ENCODE data around the gene GCSAML.

DNA sequence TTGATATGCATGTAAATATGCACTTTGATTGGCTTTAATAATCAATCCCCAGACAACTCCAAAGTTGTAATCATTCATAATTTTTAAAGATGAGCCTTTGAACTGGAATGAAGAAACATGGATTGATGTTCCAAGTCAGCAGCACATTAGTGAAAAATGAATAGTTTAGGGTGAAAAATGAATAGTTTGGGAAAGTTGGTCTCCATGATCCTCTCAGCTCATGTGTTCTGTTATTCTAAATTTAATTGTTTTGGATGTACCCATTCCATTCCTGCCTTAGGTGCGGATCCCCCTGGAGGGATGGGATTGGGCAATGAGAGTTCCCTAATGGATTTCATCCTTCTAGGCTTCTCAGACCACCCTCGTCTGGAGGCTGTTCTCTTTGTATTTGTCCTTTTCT, 56.4 kb downstream of the GCSAML start, which contains the start of gene OR2G3:
- TF ChIP-seq, protein P1, sequence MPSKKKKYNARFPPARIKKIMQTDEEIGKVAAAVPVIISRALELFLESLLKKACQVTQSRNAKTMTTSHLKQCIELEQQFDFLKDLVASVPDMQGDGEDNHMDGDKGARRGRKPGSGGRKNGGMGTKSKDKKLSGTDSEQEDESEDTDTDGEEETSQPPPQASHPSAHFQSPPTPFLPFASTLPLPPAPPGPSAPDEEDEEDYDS (CRISPR knock-in tag; IDR thresholded peaks at IDR 0.05): no peak
- TF ChIP-seq POLR2AphosphoS5 (IDR thresholded peaks at IDR 0.05; ENCODE audit: low read depth, low read length): no peak
- no peak for TF ChIP-seq TAF1 (CRISPR knock-in tag; IDR thresholded peaks at IDR 0.05)
- TF ChIP-seq, protein P2, sequence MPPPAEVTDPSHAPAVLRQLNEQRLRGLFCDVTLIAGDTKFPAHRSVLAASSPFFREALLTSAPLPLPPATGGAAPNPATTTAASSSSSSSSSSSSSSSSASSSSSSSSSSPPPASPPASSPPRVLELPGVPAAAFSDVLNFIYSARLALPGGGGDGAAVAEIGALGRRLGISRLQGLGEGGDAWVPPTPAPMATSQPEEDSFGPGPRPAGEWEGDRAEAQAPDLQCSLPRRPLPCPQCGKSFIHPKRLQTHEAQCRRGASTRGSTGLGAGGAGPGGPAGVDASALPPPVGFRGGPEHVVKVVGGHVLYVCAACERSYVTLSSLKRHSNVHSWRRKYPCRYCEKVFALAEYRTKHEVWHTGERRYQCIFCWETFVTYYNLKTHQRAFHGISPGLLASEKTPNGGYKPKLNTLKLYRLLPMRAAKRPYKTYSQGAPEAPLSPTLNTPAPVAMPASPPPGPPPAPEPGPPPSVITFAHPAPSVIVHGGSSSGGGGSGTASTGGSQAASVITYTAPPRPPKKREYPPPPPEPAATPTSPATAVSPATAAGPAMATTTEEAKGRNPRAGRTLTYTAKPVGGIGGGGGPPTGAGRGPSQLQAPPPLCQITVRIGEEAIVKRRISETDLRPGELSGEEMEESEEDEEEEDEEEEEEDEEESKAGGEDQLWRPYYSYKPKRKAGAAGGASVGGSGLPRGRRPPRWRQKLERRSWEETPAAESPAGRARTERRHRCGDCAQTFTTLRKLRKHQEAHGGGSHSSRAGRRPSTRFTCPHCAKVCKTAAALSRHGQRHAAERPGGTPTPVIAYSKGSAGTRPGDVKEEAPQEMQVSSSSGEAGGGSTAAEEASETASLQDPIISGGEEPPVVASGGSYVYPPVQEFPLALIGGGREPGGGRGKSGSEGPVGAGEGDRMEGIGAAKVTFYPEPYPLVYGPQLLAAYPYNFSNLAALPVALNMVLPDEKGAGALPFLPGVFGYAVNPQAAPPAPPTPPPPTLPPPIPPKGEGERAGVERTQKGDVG (CRISPR knock-in tag; IDR thresholded peaks at IDR 0.05; ENCODE audit: borderline replicate concordance): no peak
- TF ChIP-seq MTF1 (CRISPR knock-in tag; IDR thresholded peaks at IDR 0.05): no peak
- TF ChIP-seq EZH2 (conservative IDR thresholded peaks at IDR 0.05; ENCODE audit: low read depth, low read length): no peak
- no peak for TF ChIP-seq ATF7-NPFF (CRISPR knock-in tag; IDR thresholded peaks at IDR 0.05; ENCODE audit: low read depth)
- TF ChIP-seq, protein P3, sequence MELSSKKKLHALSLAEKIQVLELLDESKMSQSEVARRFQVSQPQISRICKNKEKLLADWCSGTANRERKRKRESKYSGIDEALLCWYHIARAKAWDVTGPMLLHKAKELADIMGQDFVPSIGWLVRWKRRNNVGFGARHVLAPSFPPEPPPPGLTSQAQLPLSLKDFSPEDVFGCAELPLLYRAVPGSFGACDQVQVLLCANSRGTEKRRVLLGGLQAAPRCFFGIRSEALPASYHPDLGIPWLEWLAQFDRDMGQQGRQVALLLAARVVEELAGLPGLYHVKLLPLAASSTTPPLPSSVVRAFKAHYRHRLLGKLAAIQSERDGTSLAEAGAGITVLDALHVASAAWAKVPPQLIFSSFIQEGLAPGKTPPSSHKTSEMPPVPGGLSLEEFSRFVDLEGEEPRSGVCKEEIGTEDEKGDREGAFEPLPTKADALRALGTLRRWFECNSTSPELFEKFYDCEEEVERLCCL (CRISPR knock-in tag; IDR thresholded peaks at IDR 0.05; ENCODE audit: borderline replicate concordance): no peak
- TF ChIP-seq, protein P4, sequence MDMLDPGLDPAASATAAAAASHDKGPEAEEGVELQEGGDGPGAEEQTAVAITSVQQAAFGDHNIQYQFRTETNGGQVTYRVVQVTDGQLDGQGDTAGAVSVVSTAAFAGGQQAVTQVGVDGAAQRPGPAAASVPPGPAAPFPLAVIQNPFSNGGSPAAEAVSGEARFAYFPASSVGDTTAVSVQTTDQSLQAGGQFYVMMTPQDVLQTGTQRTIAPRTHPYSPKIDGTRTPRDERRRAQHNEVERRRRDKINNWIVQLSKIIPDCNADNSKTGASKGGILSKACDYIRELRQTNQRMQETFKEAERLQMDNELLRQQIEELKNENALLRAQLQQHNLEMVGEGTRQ (IDR thresholded peaks at IDR 0.05; ENCODE audit: low read depth, low read length): no peak
- TF ChIP-seq, protein P4 (CRISPR knock-in tag; IDR thresholded peaks at IDR 0.05; ENCODE audit: borderline replicate concordance): no peak
- TF ChIP-seq, protein P5, sequence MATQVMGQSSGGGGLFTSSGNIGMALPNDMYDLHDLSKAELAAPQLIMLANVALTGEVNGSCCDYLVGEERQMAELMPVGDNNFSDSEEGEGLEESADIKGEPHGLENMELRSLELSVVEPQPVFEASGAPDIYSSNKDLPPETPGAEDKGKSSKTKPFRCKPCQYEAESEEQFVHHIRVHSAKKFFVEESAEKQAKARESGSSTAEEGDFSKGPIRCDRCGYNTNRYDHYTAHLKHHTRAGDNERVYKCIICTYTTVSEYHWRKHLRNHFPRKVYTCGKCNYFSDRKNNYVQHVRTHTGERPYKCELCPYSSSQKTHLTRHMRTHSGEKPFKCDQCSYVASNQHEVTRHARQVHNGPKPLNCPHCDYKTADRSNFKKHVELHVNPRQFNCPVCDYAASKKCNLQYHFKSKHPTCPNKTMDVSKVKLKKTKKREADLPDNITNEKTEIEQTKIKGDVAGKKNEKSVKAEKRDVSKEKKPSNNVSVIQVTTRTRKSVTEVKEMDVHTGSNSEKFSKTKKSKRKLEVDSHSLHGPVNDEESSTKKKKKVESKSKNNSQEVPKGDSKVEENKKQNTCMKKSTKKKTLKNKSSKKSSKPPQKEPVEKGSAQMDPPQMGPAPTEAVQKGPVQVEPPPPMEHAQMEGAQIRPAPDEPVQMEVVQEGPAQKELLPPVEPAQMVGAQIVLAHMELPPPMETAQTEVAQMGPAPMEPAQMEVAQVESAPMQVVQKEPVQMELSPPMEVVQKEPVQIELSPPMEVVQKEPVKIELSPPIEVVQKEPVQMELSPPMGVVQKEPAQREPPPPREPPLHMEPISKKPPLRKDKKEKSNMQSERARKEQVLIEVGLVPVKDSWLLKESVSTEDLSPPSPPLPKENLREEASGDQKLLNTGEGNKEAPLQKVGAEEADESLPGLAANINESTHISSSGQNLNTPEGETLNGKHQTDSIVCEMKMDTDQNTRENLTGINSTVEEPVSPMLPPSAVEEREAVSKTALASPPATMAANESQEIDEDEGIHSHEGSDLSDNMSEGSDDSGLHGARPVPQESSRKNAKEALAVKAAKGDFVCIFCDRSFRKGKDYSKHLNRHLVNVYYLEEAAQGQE (IDR thresholded peaks at IDR 0.05; ENCODE audit: borderline replicate concordance in 1 of 2, low read depth in 1 of 2, low read length in 2 of 2): no peak
- TF ChIP-seq, protein P6, sequence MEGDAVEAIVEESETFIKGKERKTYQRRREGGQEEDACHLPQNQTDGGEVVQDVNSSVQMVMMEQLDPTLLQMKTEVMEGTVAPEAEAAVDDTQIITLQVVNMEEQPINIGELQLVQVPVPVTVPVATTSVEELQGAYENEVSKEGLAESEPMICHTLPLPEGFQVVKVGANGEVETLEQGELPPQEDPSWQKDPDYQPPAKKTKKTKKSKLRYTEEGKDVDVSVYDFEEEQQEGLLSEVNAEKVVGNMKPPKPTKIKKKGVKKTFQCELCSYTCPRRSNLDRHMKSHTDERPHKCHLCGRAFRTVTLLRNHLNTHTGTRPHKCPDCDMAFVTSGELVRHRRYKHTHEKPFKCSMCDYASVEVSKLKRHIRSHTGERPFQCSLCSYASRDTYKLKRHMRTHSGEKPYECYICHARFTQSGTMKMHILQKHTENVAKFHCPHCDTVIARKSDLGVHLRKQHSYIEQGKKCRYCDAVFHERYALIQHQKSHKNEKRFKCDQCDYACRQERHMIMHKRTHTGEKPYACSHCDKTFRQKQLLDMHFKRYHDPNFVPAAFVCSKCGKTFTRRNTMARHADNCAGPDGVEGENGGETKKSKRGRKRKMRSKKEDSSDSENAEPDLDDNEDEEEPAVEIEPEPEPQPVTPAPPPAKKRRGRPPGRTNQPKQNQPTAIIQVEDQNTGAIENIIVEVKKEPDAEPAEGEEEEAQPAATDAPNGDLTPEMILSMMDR (CRISPR knock-in tag; IDR thresholded peaks at IDR 0.05): no peak
- TF ChIP-seq SIN3A (IDR thresholded peaks at IDR 0.05; ENCODE audit: borderline replicate concordance, low read depth, low read length): no peak
- no peak for TF ChIP-seq ZNF224 (CRISPR knock-in tag; IDR thresholded peaks at IDR 0.05)

Data from HepG2 (cell line).